DND-41 (cell line): ENCODE results near the gene GDF9.

ENCODE experiments used
- ATAC-seq: fragments of 200-7000 bp; cut with Tn5 transposase; 3 replicates; pipeline ENCODE4 v1.9.1; 2021; ENCODE audit warnings: low read depth; ENCODE audit not compliant: insufficient read depth
- DNase-seq: peaks from one replicate; pipeline ENCODE4 v3.0.0-alpha.2; 2020
- H2AFZ ChIP-seq: 2 replicates; pipeline ENCODE4 v1.6.0; 2012; ENCODE audit warnings: low read depth, low read length
- H3K27ac ChIP-seq: 2 replicates; pipeline ENCODE4 v1.5.1; 2012; ENCODE audit warnings: low read length, inconsistent platforms
- H3K27me3 ChIP-seq: fragments of 200-600 bp; sonication (generic); 2 replicates; pipeline ENCODE4 v1.6.0; 2012; ENCODE audit warnings: low read length, mild to moderate bottlenecking, inconsistent platforms; ENCODE audit not compliant: insufficient read depth, poor library complexity
- H3K36me3 ChIP-seq: 2 replicates; pipeline ENCODE4 v1.5.1; 2012; ENCODE audit warnings: low read length, inconsistent platforms; ENCODE audit not compliant: insufficient read depth
- H3K4me1 ChIP-seq: 2 replicates; pipeline ENCODE4 v1.5.1; 2012; ENCODE audit warnings: mild to moderate bottlenecking, low read length; ENCODE audit not compliant: insufficient read depth
- H3K4me2 ChIP-seq: 2 replicates; pipeline ENCODE4 v1.6.0; 2012; ENCODE audit warnings: mild to moderate bottlenecking, moderate library complexity, low read length, inconsistent platforms; ENCODE audit not compliant: insufficient read depth
- H3K4me3 ChIP-seq, 2 experiments: fragments of 200-600 bp in 1 of 2; shearing (Covaris generic) in 1 of 2; 2 replicates each; pipeline ENCODE4 v1.5.1; 2012 to 2016; ENCODE audit warnings: inconsistent platforms in 2 of 2, low read length in 2 of 2, mild to moderate bottlenecking in 2 of 2, low read depth in 1 of 2, moderate library complexity in 1 of 2
- H3K79me2 ChIP-seq: 2 replicates; pipeline ENCODE4 v1.6.0; 2012; ENCODE audit warnings: low read length, inconsistent platforms; ENCODE audit not compliant: insufficient read depth
- H3K9ac ChIP-seq: 2 replicates; pipeline ENCODE4 v1.6.0; 2012; ENCODE audit warnings: low read depth, mild to moderate bottlenecking, inconsistent platforms, low read length, moderate library complexity
- H3K9me3 ChIP-seq: 2 replicates; pipeline ENCODE4 v1.5.1; 2012; ENCODE audit warnings: low read length, moderate library complexity, mild to moderate bottlenecking, inconsistent platforms; ENCODE audit not compliant: insufficient read depth, severe bottlenecking
- H4K20me1 ChIP-seq: 2 replicates; pipeline ENCODE4 v1.6.0; 2012; ENCODE audit warnings: low read length; ENCODE audit not compliant: insufficient read depth
- EZH2 ChIP-seq: IDR thresholded peaks from 3 replicates; pipeline ENCODE4 v1.6.1; 2012; ENCODE audit warnings: borderline replicate concordance, low read depth, mild to moderate bottlenecking, moderate library complexity, low read length, inconsistent platforms; ENCODE audit not compliant: severe bottlenecking
- TF ChIP-seq, protein P1 (sequence below): IDR thresholded peaks from 2 replicates; pipeline ENCODE4 v1.5.1; 2012; ENCODE audit warnings: borderline replicate concordance, low read length, moderate library complexity, mild to moderate bottlenecking; ENCODE audit not compliant: poor library complexity, severe bottlenecking; ENCODE audit errors: extremely low read depth

The GDF9 gene

DNA sequence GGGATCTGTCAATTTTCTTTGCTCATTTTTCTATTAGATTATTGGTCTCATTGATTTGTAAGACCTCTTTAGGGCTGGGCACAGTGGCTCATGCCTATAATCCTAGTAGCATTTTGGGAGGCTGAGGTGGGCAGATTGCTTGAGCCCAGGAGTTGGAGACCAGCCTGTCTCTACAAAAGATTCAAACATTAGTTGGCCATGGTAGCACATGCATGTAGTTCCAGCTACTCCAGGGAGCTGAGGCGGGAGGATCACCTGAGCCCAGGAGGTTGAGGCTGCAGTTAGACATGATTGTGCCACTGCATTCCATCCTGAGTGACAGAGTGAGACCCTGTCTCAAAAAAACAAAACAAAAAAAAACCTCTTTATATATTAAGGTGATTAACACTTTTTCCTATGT, 29.4 kb downstream of the GDF9 start:
- H3K36me3 ChIP-seq, result no peaks in the 10 kb centered on the region
- no peaks in the 10 kb centered on the region for H4K20me1 ChIP-seq
- TF ChIP-seq EZH2, result no peak
- TF ChIP-seq, protein P1, sequence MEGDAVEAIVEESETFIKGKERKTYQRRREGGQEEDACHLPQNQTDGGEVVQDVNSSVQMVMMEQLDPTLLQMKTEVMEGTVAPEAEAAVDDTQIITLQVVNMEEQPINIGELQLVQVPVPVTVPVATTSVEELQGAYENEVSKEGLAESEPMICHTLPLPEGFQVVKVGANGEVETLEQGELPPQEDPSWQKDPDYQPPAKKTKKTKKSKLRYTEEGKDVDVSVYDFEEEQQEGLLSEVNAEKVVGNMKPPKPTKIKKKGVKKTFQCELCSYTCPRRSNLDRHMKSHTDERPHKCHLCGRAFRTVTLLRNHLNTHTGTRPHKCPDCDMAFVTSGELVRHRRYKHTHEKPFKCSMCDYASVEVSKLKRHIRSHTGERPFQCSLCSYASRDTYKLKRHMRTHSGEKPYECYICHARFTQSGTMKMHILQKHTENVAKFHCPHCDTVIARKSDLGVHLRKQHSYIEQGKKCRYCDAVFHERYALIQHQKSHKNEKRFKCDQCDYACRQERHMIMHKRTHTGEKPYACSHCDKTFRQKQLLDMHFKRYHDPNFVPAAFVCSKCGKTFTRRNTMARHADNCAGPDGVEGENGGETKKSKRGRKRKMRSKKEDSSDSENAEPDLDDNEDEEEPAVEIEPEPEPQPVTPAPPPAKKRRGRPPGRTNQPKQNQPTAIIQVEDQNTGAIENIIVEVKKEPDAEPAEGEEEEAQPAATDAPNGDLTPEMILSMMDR, result no peak
- no peaks in the 10 kb centered on the region for H3K27me3 ChIP-seq
- no peaks in the 10 kb centered on the region for H3K4me1 ChIP-seq
- ATAC-seq, result no peak
- H3K9ac ChIP-seq, result no peak overlapping the region
- H3K4me2 ChIP-seq, result no peak overlapping the region
- no peaks in the 10 kb centered on the region for H3K79me2 ChIP-seq
- no peak overlapping the region for H3K27ac ChIP-seq
- no peak overlapping the region for H3K4me3 ChIP-seq
- H3K9me3 ChIP-seq, result no peaks in the 10 kb centered on the region
- H2AFZ ChIP-seq, result no peak overlapping the region
- DNase-seq, result no peak

GRCh38 chr5:132834057-132834456, 32.2 kb downstream of the GDF9 start:
- no peak for DNase-seq
- Histone ChIP-seq H3K27ac (no peak overlapping the region), H3K27me3 (peaks cover 22% of the 10 kb centered on the region), H3K4me1 (peaks cover 13% of the 10 kb centered on the region), H3K9me3 (no peaks in the 10 kb centered on the region), H3K36me3 (no peaks in the 10 kb centered on the region; the same call in 1 of the 2 replicates), H2AFZ (no peak overlapping the region), H3K4me2 (no peak overlapping the region), H4K20me1 (no peaks in the 10 kb centered on the region), H3K9ac (no peak overlapping the region), H3K4me3 (no peak overlapping the region), H3K79me2 (no peaks in the 10 kb centered on the region)
- TF ChIP-seq EZH2, result no peak
- TF ChIP-seq, protein P1, result no peak
- ATAC-seq, result no peak

DNA sequence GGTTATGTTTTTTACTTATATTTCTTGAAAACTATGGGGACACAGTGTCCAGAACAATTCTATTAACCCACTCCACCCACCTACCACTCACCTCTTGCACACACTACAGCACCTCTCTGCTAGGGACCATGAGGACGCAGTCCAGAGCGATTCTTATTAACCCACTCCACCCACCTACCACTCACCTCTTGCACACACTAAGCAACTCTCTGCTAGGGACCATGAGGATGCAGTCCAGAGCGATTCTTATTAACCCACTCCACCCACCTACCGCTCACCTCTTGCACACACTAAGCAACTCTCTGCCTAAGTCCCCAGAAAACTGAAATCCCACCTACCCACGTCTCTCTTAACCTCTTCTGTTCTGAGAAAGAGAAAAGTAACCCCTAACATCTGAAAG, 33.7 kb downstream of the GDF9 start:
- no peak overlapping the region for H2AFZ ChIP-seq
- no peaks in the 10 kb centered on the region for H4K20me1 ChIP-seq
- H3K27ac ChIP-seq, result no peak overlapping the region
- TF ChIP-seq, protein P1, result no peak
- TF ChIP-seq EZH2, result no peak
- H3K4me3 ChIP-seq, result no peak overlapping the region
- H3K79me2 ChIP-seq, result no peaks in the 10 kb centered on the region
- no peak for DNase-seq
- no peak overlapping the region for H3K9ac ChIP-seq
- no peaks in the 10 kb centered on the region; the same call in 1 of the 2 replicates for H3K36me3 ChIP-seq
- ATAC-seq, result no peak
- peaks cover 36% of the 10 kb centered on the region for H3K27me3 ChIP-seq
- H3K4me2 ChIP-seq, result no peak overlapping the region
- no peaks in the 10 kb centered on the region for H3K9me3 ChIP-seq
- H3K4me1 ChIP-seq, result peaks cover 13% of the 10 kb centered on the region
